ENCODE measurements around the gene NECAB2.

NECAB2 gene

DNA sequence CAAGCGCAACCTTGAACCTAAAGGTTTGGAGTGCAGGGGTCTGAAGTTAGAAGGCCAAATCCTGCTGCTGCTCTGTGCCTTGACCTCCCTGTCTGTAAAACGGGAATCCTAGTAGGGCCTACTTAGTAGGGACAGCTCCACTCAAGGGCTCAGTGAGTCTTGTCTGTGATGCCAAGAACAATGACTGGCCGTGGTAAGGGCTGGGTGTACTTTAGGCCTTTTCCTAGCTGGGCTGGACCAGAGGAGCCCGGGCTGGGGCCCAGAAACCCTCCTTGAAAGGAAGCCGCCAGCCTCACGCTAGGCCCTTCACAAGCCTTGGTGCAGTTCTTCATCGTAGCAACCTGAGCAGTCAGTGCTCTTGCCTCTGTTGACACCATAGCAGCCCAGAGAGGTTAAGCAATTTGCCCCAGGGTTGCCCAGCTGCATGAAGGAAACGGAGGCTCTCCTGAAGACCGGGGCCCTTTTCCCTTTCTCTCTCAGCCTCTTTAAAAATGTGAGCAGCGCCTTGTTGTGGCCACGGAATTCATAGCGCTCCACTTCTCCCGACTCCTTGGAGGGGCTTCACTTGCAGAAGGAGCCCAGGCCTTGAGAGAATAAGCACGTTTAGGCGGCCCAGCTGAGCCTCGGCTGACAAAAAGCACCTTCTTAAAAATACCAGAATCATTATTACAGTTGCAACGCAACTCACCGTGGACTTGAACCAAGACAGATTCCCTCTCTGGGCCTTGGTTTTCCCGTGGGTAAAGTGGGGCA is 4.4 kb downstream of the NECAB2 start:
- no peaks in the 10 kb centered on the region for H3F3A ChIP-seq (ENCODE audit: control insufficient read depth, insufficient read depth)
- no peaks in the 10 kb centered on the region for H3K9me3 ChIP-seq (ENCODE audit: control insufficient read depth, insufficient read depth, low read length)
- no peaks in the 10 kb centered on the region for H3K36me3 ChIP-seq (ENCODE audit: control insufficient read depth, low read length)
- no peaks in the 10 kb centered on the region for H3K9me2 ChIP-seq (replicated peaks; ENCODE audit: control insufficient read depth, low read length)
- no peaks in the 10 kb centered on the region for H3K79me2 ChIP-seq (ENCODE audit: control insufficient read depth, low read length)
- no peaks in the 10 kb centered on the region for H3K4me1 ChIP-seq (ENCODE audit: control insufficient read depth, low read length)
- no peaks in the 10 kb centered on the region for H4K20me1 ChIP-seq (ENCODE audit: control insufficient read depth, insufficient read depth, low read depth, low read length)
- no peak overlapping the region for H3K4me2 ChIP-seq (ENCODE audit: low read length)
- TF ChIP-seq CTCF (IDR thresholded peaks at IDR 0.05; ENCODE audit: low read depth, low read length, poor library complexity, severe bottlenecking) = no peak
- TF ChIP-seq EZH2phosphoT487 (IDR thresholded peaks at IDR 0.05; ENCODE audit: borderline replicate concordance, low read length) = no peak
- no peaks in the 10 kb centered on the region for H3K27me3 ChIP-seq (ENCODE audit: control insufficient read depth, low read length)
- no peak overlapping the region for H3K4me3 ChIP-seq (ENCODE audit: low read length)
- no peak overlapping the region for H3K27ac ChIP-seq (ENCODE audit: low read depth, low read length)

GRCh38 chr16:83973077-83973476 is 5.0 kb downstream of the NECAB2 start:
- no peaks in the 10 kb centered on the region for H3F3A ChIP-seq (ENCODE audit: control insufficient read depth, insufficient read depth)
- no peaks in the 10 kb centered on the region for H4K20me1 ChIP-seq (ENCODE audit: control insufficient read depth, insufficient read depth, low read depth, low read length)
- TF ChIP-seq EZH2phosphoT487 (IDR thresholded peaks at IDR 0.05; ENCODE audit: borderline replicate concordance, low read length) = no peak
- TF ChIP-seq CTCF (IDR thresholded peaks at IDR 0.05; ENCODE audit: low read depth, low read length, poor library complexity, severe bottlenecking) = no peak
- no peak overlapping the region for H3K4me3 ChIP-seq (ENCODE audit: low read length)
- no peak overlapping the region for H3K4me2 ChIP-seq (ENCODE audit: low read length)
- H3K79me2 ChIP-seq (ENCODE audit: control insufficient read depth, low read length) = no peaks in the 10 kb centered on the region
- H3K36me3 ChIP-seq (ENCODE audit: control insufficient read depth, low read length) = no peaks in the 10 kb centered on the region
- no peaks in the 10 kb centered on the region for H3K4me1 ChIP-seq (ENCODE audit: control insufficient read depth, low read length)
- H3K27ac ChIP-seq (ENCODE audit: low read depth, low read length) = no peak overlapping the region
- H3K9me2 ChIP-seq (replicated peaks; ENCODE audit: control insufficient read depth, low read length) = no peaks in the 10 kb centered on the region
- H3K9me3 ChIP-seq (ENCODE audit: control insufficient read depth, insufficient read depth, low read length) = no peaks in the 10 kb centered on the region
- no peaks in the 10 kb centered on the region for H3K27me3 ChIP-seq (ENCODE audit: control insufficient read depth, low read length)

DNA sequence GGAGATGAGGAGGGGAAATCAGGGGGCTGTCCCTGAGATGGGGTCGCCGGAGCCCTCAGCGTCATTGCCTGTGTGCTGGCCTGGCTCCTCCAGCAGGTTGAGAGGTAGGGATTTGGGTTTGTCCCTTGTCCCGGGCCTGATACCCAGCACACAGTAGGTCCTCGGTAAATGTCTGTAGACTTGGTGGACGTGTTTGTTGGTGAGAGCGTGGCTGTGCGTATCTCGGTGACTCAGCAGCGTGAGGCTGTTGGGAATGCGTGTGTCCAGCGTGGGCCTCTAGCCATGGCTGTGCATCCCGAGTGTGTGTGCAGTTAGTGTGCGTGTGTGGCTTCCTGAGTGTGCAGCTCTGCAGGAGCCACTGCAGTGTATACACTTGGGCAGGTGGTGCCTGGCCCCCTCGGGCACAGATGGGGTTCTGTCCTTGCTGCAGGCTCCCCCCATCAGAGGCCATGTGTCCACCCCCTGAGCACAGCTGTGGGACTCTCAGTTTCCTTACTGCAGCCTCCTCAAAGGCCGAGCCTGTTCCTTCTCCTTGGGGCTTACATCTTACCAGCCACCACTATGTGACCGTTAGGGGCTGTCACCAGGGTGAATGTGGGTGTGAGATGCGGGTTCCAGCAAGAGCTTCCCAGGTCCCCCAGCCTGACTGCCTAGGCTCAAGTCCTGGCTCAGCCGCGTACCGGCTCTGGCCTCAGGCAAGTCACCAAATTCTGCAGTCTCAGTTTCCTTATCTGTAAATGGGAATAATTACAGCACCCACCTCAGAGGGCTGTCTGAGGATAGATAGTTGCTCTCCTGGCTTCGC is 5.7 kb downstream of the NECAB2 start:
- Histone ChIP-seq H3K27me3 (ENCODE audit: control insufficient read depth, low read length) (no peaks in the 10 kb centered on the region), H3K4me3 (ENCODE audit: low read length) (no peak overlapping the region), H3K27ac (ENCODE audit: low read depth, low read length) (no peak overlapping the region), H3F3A (ENCODE audit: control insufficient read depth, insufficient read depth) (no peaks in the 10 kb centered on the region), H4K20me1 (ENCODE audit: control insufficient read depth, insufficient read depth, low read depth, low read length) (no peaks in the 10 kb centered on the region), H3K9me2 (replicated peaks; ENCODE audit: control insufficient read depth, low read length) (no peaks in the 10 kb centered on the region), H3K9me3 (ENCODE audit: control insufficient read depth, insufficient read depth, low read length) (no peaks in the 10 kb centered on the region), H3K4me1 (ENCODE audit: control insufficient read depth, low read length) (no peaks in the 10 kb centered on the region), H3K4me2 (ENCODE audit: low read length) (no peak overlapping the region), H3K36me3 (ENCODE audit: control insufficient read depth, low read length) (no peaks in the 10 kb centered on the region), H3K79me2 (ENCODE audit: control insufficient read depth, low read length) (no peaks in the 10 kb centered on the region)
- TF ChIP-seq EZH2phosphoT487 (IDR thresholded peaks at IDR 0.05; ENCODE audit: borderline replicate concordance, low read length) = no peak
- no peak for TF ChIP-seq CTCF (IDR thresholded peaks at IDR 0.05; ENCODE audit: low read depth, low read length, poor library complexity, severe bottlenecking)

Measured in DOHH2 (cell line).